K562 (cell line): ENCODE results near the gene OR7D2. TPM values are rescaled to one million over a fixed set of nuclear protein-coding genes. Genes with fewer than 3 reads are reported as not detected.
A peak's percentile ranks its signal among the peaks of the same experiment; 100 is the strongest.

Source experiments
- ATAC-seq: fragments of 200-7000 bp; cut with Tn5 transposase; 3 replicates; pipeline ENCODE4 v1.9.1; 2020; ENCODE audit warnings: moderate library complexity
- BruUV-seq: library from RNA; stranded (reverse); fragments of 400-500 nt; replicated peaks from 2 replicates; lab custom pipeline; 2021; lab: Mats Ljungman, UMichigan
- CTCF ChIA-PET: fragments of 300-600 bp; formaldehyde crosslinking; extraction: SDS; loops from one replicate; lab custom pipeline; 2021; ENCODE audit warnings: low intra/inter-chr PET ratio; lab: Yijun Ruan, JAX
- POLR2A ChIA-PET: fragments of 300-600, 350-650 bp; sonication (Branson Sonifier 250); formaldehyde crosslinking; extraction: SDS; loops from one replicate; lab custom pipeline; 2021; ENCODE audit warnings: antibody characterized with exemption, inconsistent platforms; lab: Yijun Ruan, JAX
- DNase-seq, 4 experiments: peaks; one replicate each; pipeline versions ENCODE4 v3.0.0 to v3.0.0-alpha.2; 2011 to 2018; ENCODE audit warnings: low spot score in 3 of 4, mixed read lengths in 3 of 4; ENCODE audit errors: extremely low read depth in 1 of 4
- FAIRE-seq: peaks from 2 replicates; lab custom pipeline; 2011; peaks lifted over from hg19 to GRCh38; lab: Jason Lieb, UNC
- H2AFZ ChIP-seq: 2 replicates; pipeline ENCODE4 v1.6.0; 2011; ENCODE audit warnings: low read depth, low read length, control low read depth, inconsistent platforms
- H3K27ac ChIP-seq: fragments of 200-600 bp; 3 replicates; pipeline ENCODE4 v1.8.0; 2011; ENCODE audit warnings: low read depth, mild to moderate bottlenecking, control low read depth, inconsistent platforms, low read length, moderate library complexity, mixed read lengths; ENCODE audit errors: extremely low read depth
- H3K27me3 ChIP-seq, 2 experiments: fragments of 300-600 bp in 1 of 2; 2 replicates in 1 of 2; 3 replicates in 1 of 2; pipeline versions ENCODE4 v1.6.0 to v1.8.0; 2011; ENCODE audit warnings: inconsistent platforms in 2 of 2, low read length in 2 of 2, mild to moderate bottlenecking in 1 of 2, mixed read lengths in 1 of 2, moderate library complexity in 1 of 2; ENCODE audit not compliant: control insufficient read depth in 2 of 2, insufficient read depth in 2 of 2
- H3K36me3 ChIP-seq: fragments of 300-600 bp; 3 replicates; pipeline ENCODE4 v1.8.0; 2011; ENCODE audit warnings: mild to moderate bottlenecking, low read length, inconsistent platforms; ENCODE audit not compliant: control insufficient read depth, insufficient read depth
- H3K4me1 ChIP-seq, 2 experiments: fragments of 200-600 bp in 1 of 2; replicated peaks in 1 of 2; 2 replicates in 1 of 2; 3 replicates in 1 of 2; pipeline versions ENCODE4 v1.5.1 to v1.8.0; 2011; ENCODE audit warnings: inconsistent platforms in 2 of 2, low read length in 2 of 2, mild to moderate bottlenecking in 1 of 2, mixed read lengths in 1 of 2, moderate library complexity in 1 of 2; ENCODE audit not compliant: control insufficient read depth in 2 of 2, insufficient read depth in 2 of 2
- H3K4me2 ChIP-seq: 2 replicates; pipeline ENCODE4 v1.6.1; 2011; ENCODE audit warnings: low read length, control low read depth, inconsistent platforms, mixed read lengths; ENCODE audit not compliant: insufficient read depth
- H3K4me3 ChIP-seq: fragments of 200-600 bp; sonication (generic), shearing (Covaris generic); 2 replicates; pipeline ENCODE4 v1.5.1; 2016; ENCODE audit warnings: control low read depth, inconsistent platforms
- H3K79me2 ChIP-seq: fragments of 200-600 bp; 3 replicates; pipeline ENCODE4 v1.8.0; 2011; ENCODE audit warnings: low read length, inconsistent platforms; ENCODE audit not compliant: control insufficient read depth, insufficient read depth
- H3K9ac ChIP-seq, 2 experiments: 2 replicates each; pipeline versions ENCODE4 v1.6.0 to v1.6.1; 2011; ENCODE audit warnings: low read depth in 2 of 2, low read length in 2 of 2, control low read depth in 1 of 2, inconsistent platforms in 1 of 2, mild to moderate bottlenecking in 1 of 2, mixed read lengths in 1 of 2; ENCODE audit not compliant: insufficient read depth in 1 of 2
- H3K9me1 ChIP-seq: one replicate; pipeline ENCODE4 v1.6.0; 2011; ENCODE audit warnings: inconsistent platforms, mild to moderate bottlenecking, low read length, moderate library complexity; ENCODE audit not compliant: control insufficient read depth, insufficient read depth
- H3K9me3 ChIP-seq: replicated peaks from 2 replicates; pipeline ENCODE4 v1.5.1; 2011; ENCODE audit warnings: low read depth, low read length, inconsistent platforms; ENCODE audit not compliant: control insufficient read depth, insufficient read depth
- H4K20me1 ChIP-seq: replicated peaks from 2 replicates; pipeline ENCODE4 v1.6.1; 2011; ENCODE audit warnings: low read length, inconsistent platforms, mixed read lengths; ENCODE audit not compliant: control insufficient read depth, insufficient read depth
- FOXA1 ChIP-seq: fragments of 450-650 bp; IDR thresholded peaks from 2 replicates; pipeline ENCODE4 v1.6.1; 2016; ENCODE audit warnings: mild to moderate bottlenecking, borderline replicate concordance
- FOXK2 ChIP-seq, 2 experiments: fragments of 450-650 bp; IDR thresholded peaks in 1 of 2; conservative IDR thresholded peaks in 1 of 2; 2 replicates each; pipeline ENCODE4 v1.6.1; 2016; ENCODE audit warnings: low read depth in 2 of 2, mild to moderate bottlenecking in 1 of 2
- HNRNPLL ChIP-seq: fragments of 200-400 bp; formaldehyde crosslinking; IDR thresholded peaks from 2 replicates; pipeline ENCODE4 v1.6.1; 2017; ENCODE audit warnings: low read length, low read depth, mild to moderate bottlenecking; ENCODE audit not compliant: poor library complexity, severe bottlenecking
- MAZ ChIP-seq, 2 experiments: fragments of 450-650 bp in 1 of 2; sonication (generic) in 1 of 2; formaldehyde crosslinking; IDR thresholded peaks in 1 of 2; conservative IDR thresholded peaks in 1 of 2; 2 replicates each; pipeline versions ENCODE4 v1.4.0 to v1.5.0; 2020; ENCODE audit warnings: mild to moderate bottlenecking in 1 of 2, missing genetic modification reagents in 1 of 2
- STAG1 ChIP-seq: sonication (generic); formaldehyde crosslinking; IDR thresholded peaks from 2 replicates; pipeline ENCODE4 v1.5.0; 2020; ENCODE audit warnings: missing genetic modification reagents, borderline replicate concordance
- WGBS: fragments of 100-300 bp; shearing (Covaris generic); methylation state at CpG from one replicate; pipeline ENCODE4 v1.1.6; 2016; ENCODE audit warnings: low coverage, mixed read lengths; ENCODE audit not compliant: insufficient coverage; ENCODE audit errors: missing lambda C conversion rate; 5-methylcytosine and 5-hydroxymethylcytosine counted together
- in situ Hi-C: fragments of 300-500 bp; cut with MboI; formaldehyde crosslinking; loops from 4 replicates; pipeline ENCODE4 v1.15.0; 2018; ENCODE audit warnings: inconsistent platforms, mixed read lengths
- intact Hi-C: fragments of 100-400 bp; cut with micrococcal nuclease; formaldehyde crosslinking; loops from 2 replicates; pipeline ENCODE4 v1.14.2; 2022
- polyA plus RNA-seq, 8 experiments: library from polyadenylated mRNA; depleted of rRNA in 4 of 8; stranded (reverse) in 5 of 8; unstranded in 3 of 8; fragments of >200 nt; fragmentation: Nextera tagmentation in 2 of 8; fragmentation: Illumina TruSeq in 1 of 8; extraction: Ambion mirVana in 2 of 8; extraction: Trizol in 1 of 8; gene quantifications; 2 replicates each; pipeline versions ENCODE4 v1.2.1 to v1.2.3, GENCODE V29; 2011 to 2014; ENCODE audit warnings: inconsistent platforms in 1 of 8, missing spikeins in 1 of 8
- total RNA-seq, 7 experiments: library from RNA; depleted of rRNA in 6 of 7; stranded (reverse); fragments of >200 nt in 6 of 7; fragmentation: Illumina TruSeq in 2 of 7; extraction: Trizol in 2 of 7; gene quantifications; 2 replicates each; pipeline versions ENCODE4 v1.2.1 to v1.2.3, GENCODE V29; 2011 to 2021; ENCODE audit warnings: low replicate concordance in 1 of 7
- TF ChIP-seq, protein P1 (sequence below): IDR thresholded peaks from 2 replicates; pipeline ENCODE4 v1.6.1; 2011; ENCODE audit not compliant: insufficient read length; ENCODE audit errors: extremely low read depth
- TF ChIP-seq, protein P2 (sequence below): IDR thresholded peaks from 2 replicates; pipeline ENCODE4 v1.6.1; 2011; ENCODE audit warnings: borderline replicate concordance, low read depth, mild to moderate bottlenecking, moderate library complexity, low read length; ENCODE audit not compliant: insufficient read depth, poor library complexity, severe bottlenecking
- TF ChIP-seq, protein P3 (sequence below), 2 experiments: fragments of 450-650 bp; formaldehyde crosslinking in 1 of 2; IDR thresholded peaks; 2 replicates each; pipeline versions ENCODE4 v1.4.0 to v1.6.1; 2014 to 2020; ENCODE audit warnings: mild to moderate bottlenecking in 2 of 2, borderline replicate concordance in 1 of 2, low read depth in 1 of 2

The OR7D2 gene
- total and polyA plus RNA-seq, 9 of the 15 experiments (the other 6 are each of a cell fraction or from before 2014, with no cell fraction given), result 0.05 to 0.75 (median 0.45) TPM

DNA sequence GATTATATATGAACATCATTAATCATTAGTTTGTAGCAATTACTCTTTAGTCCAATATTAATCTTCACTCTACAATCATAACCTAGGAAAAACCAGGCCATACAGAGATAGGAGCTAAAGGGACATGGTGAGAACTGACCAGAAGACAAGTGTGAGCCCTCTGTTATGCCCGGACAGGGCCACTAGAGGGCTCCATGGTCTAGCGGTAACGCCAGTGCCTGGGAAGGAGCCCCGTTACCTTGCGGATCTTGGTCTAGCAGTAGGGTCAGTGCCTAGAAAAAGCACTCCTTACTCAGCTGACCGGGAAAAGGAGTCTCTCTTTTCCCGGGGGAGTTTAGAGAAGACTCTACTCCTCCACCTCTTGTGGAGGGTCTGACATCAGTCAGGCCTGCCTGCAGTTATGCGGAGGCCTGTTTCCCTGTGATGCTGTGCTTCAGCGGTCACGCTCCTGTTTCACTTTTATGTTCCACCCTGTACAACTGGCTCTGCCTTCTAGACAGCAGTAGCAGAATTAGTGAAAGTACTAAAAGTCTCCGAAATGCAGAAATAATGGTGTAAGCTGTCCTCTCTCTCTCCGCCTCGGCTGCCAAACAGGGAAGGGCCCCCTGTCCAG lies 26.8 kb downstream of the OR7D2 start:
- no peak overlapping the region for H3K4me3 ChIP-seq
- H3K9ac ChIP-seq, result no peak overlapping the region
- no peaks in the 10 kb centered on the region for H3K9me3 ChIP-seq
- in situ Hi-C loops, result no loop called here
- H3K4me2 ChIP-seq, result peak overlapping the region; percentile 57
- no peak overlapping the region for H3K27ac ChIP-seq
- FAIRE-seq (peak; percentile 92), ATAC-seq (peak; percentile 88), DNase-seq (peak; percentile 53 to 74 (median 57))
- POLR2A ChIA-PET, result interaction anchor here (1.1 to 1.2 kb wide), 2 partner anchors 106 to 229 kb away, joined by 4 to 5 read pairs; partner anchors contain the start of gene ZNF266
- no TSS peak for BruUV-seq
- H3K9me1 ChIP-seq, result no peaks in the 10 kb centered on the region
- H4K20me1 ChIP-seq, result no peaks in the 10 kb centered on the region
- peaks cover 6 to 9% of the 10 kb centered on the region in 2 experiments; a peak in 4 of 5 replicates for H3K27me3 ChIP-seq
- no peaks in the 10 kb centered on the region for H3K4me1 ChIP-seq
- intact Hi-C loops, result loop anchor here (5.0 kb wide), 1 partner anchor 587 kb away; no protein-coding TSS in a partner anchor
- 27% methylated on average over 13 of the region's 13 CpGs for WGBS
- no peaks in the 10 kb centered on the region for H3K79me2 ChIP-seq
- H2AFZ ChIP-seq, result peak overlapping the region; percentile 51; the same call in 1 of the 2 replicates
- CTCF ChIA-PET, result interaction anchor here (0.6 to 1.1 kb wide), 2 partner anchors 279 to 590 kb away, joined by 4 to 5 read pairs; no protein-coding TSS in a partner anchor
- no peaks in the 10 kb centered on the region for H3K36me3 ChIP-seq
- TF ChIP-seq MAZ (CRISPR knock-in tag; conservative IDR thresholded peaks at IDR 0.05 in 1 of 2, IDR thresholded peaks at IDR 0.05 in 1 of 2), result 0 out of 4 replicates have a peak, but pooled peaks of 1 of the 2 experiments have one; percentile 17
- TF ChIP-seq, protein P1, sequence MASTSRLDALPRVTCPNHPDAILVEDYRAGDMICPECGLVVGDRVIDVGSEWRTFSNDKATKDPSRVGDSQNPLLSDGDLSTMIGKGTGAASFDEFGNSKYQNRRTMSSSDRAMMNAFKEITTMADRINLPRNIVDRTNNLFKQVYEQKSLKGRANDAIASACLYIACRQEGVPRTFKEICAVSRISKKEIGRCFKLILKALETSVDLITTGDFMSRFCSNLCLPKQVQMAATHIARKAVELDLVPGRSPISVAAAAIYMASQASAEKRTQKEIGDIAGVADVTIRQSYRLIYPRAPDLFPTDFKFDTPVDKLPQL, result no peak
- peak; percentile 73; the same call in 1 of the 2 replicates for TF ChIP-seq STAG1 (CRISPR knock-in tag)
- TF ChIP-seq FOXK2 (conservative IDR thresholded peaks at IDR 0.05 in 1 of 2, IDR thresholded peaks at IDR 0.05 in 1 of 2; ENCODE audit: low read depth in 2 of 2), result no peak
- TF ChIP-seq, protein P2, sequence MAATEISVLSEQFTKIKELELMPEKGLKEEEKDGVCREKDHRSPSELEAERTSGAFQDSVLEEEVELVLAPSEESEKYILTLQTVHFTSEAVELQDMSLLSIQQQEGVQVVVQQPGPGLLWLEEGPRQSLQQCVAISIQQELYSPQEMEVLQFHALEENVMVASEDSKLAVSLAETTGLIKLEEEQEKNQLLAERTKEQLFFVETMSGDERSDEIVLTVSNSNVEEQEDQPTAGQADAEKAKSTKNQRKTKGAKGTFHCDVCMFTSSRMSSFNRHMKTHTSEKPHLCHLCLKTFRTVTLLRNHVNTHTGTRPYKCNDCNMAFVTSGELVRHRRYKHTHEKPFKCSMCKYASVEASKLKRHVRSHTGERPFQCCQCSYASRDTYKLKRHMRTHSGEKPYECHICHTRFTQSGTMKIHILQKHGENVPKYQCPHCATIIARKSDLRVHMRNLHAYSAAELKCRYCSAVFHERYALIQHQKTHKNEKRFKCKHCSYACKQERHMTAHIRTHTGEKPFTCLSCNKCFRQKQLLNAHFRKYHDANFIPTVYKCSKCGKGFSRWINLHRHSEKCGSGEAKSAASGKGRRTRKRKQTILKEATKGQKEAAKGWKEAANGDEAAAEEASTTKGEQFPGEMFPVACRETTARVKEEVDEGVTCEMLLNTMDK, result no peak
- TF ChIP-seq, protein P3, sequence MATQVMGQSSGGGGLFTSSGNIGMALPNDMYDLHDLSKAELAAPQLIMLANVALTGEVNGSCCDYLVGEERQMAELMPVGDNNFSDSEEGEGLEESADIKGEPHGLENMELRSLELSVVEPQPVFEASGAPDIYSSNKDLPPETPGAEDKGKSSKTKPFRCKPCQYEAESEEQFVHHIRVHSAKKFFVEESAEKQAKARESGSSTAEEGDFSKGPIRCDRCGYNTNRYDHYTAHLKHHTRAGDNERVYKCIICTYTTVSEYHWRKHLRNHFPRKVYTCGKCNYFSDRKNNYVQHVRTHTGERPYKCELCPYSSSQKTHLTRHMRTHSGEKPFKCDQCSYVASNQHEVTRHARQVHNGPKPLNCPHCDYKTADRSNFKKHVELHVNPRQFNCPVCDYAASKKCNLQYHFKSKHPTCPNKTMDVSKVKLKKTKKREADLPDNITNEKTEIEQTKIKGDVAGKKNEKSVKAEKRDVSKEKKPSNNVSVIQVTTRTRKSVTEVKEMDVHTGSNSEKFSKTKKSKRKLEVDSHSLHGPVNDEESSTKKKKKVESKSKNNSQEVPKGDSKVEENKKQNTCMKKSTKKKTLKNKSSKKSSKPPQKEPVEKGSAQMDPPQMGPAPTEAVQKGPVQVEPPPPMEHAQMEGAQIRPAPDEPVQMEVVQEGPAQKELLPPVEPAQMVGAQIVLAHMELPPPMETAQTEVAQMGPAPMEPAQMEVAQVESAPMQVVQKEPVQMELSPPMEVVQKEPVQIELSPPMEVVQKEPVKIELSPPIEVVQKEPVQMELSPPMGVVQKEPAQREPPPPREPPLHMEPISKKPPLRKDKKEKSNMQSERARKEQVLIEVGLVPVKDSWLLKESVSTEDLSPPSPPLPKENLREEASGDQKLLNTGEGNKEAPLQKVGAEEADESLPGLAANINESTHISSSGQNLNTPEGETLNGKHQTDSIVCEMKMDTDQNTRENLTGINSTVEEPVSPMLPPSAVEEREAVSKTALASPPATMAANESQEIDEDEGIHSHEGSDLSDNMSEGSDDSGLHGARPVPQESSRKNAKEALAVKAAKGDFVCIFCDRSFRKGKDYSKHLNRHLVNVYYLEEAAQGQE (IDR thresholded peaks at IDR 0.05; ENCODE audit: borderline replicate concordance), result peak; percentile 70
- TF ChIP-seq, protein P3 (CRISPR knock-in tag; IDR thresholded peaks at IDR 0.05; ENCODE audit: low read depth), result no peak
- no peak for TF ChIP-seq FOXA1
- TF ChIP-seq HNRNPLL, result peak; percentile 30
